HG03045 (cell line): ENCODE measurements around the gene DENND2A.
"Not testable (repeated sequence)": the region's sequence is repeated elsewhere in the genome, so short reads cannot be mapped to it uniquely, and the experiment has no call there.

ENCODE experiments used
- ATAC-seq: cut with Tn5 transposase; IDR thresholded peaks from one replicate; pipeline ENCODE4 v1.9.1; 2021; ENCODE audit warnings: mild to moderate bottlenecking, moderate library complexity; ENCODE audit not compliant: unreplicated experiment

The DENND2A gene

DNA sequence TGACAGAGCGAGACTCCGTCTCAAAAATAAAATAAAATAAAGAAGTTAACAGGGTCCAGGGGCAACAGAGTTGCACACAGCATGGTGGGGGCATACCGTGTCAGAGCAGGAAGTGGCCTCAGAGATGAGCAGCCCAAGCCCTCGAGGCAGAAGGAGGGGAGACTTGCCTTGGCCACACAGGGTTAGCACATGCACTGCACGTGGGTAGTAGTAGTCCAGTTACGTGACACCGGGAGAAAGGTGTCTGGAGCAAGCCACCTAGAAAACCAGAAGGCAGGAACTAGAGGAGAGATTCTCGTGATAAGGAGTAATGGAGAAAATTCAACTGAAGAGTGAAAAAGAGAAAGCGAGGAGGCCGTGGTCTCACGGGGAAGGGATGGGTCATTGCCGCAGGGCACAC, 9.8 kb upstream of the DENND2A start:
- no peak for ATAC-seq

DNA sequence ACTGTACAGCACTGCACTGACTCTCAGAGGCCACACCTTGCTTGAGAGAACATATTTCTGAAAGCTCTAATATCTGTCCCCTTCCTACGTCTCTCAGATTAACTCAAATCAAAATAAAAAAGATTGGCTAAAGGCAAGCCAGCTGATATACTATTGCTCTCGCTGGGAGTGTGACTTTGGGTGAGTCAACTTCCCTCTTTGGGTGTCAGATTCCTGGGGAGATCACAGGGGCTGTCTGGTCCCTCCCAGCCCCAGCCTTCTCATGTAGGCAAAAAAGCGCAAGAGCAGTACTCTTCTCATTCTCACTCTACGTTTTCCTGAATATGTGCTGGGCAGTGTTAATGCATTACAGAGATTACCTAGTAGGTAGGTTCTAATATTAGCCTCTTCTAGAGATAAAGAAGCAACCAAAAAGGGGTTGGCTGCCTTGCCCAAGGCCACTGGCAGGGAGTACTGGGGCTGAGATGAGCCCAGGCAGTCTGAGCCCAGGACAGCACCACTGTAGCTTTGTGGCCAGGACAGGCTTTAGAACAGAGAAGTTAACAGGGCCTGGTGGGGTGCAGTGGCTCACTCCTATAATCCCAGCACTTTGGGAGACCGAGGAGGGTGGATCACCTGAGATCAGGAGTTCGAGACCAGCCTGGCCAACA, 9.1 kb upstream of the DENND2A start:
- no peak for ATAC-seq

DNA sequence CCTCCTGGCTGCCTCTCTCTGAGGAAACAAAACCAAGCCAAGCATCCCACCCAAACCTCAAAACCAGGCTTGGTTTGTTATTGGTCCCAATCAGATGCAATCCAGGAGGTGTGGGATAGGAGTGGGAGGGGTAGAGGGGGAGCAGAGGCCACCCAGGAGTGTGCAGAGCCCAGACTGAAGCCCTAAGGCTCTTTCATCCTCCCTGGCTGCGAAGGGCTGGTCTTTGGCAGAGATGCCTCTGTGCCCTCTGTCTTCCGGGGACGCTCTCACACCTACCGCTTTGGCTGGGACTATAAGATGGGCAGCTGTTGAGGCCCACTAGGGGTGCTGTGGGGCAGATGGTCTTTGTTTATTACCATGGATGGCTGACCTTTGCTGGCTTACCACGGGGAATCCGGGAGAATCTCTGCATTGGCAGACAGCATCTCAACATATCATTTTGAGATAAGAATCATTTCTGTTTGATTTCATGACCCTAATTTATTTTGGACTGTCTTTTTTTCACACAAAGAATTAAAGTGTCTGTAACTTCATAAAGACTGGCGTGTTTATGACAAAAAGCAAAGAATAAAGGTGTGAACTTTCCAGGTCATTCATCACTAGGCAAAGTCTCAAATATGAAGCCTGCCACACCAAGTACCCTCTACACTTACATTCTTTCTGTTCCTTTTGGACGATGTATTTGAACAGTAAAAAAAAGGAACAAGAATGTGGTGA, 6.5 kb upstream of the DENND2A start:
- no peak for ATAC-seq

GRCh38 chr7:140645166-140645900, 4.7 kb upstream of the DENND2A start:
- no peak for ATAC-seq

DNA sequence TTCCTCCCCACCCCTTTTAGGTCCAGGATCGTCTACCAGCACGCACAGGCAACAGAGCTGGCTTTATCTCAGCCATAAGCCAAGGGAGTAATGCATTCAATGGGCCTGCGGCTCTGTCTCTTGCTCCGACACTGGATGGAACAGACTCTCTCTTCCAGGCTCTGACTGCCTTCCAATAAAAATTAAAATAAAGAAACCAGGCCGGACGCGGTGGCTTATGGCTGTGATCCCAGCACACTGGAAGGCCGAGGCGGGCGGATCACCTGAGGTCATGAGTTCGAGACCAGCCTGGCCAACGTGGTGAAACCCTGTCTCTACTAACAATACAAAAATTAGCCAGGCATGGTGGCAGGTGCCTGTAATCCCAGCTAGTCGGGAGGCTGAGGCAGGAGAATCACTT, 4.1 kb upstream of the DENND2A start:
- not testable (repeated sequence) for ATAC-seq

DNA sequence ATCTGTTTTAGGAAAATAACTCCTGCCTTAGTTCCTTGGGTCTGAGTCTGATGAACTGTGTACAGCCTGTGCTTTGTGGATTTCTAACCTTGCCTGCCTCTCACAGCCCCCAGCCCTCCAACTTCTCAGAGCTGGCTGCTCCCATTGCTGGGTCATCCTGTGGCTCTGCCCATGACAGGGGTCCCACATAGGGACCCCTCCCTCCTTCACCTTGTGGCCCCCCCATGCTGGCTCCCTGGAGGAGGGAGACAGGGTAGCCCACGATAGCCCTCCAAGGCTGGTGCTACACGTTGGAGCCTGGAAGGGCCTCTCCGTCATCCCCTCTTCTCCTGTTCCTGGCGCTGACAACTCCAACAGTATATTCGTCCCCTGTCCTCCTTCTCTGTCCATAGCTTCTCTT, 2.8 kb upstream of the DENND2A start:
- no peak for ATAC-seq

GRCh38 chr7:140641524-140642195, 1.0 kb upstream of the DENND2A start:
- ATAC-seq, result no peak

DNA sequence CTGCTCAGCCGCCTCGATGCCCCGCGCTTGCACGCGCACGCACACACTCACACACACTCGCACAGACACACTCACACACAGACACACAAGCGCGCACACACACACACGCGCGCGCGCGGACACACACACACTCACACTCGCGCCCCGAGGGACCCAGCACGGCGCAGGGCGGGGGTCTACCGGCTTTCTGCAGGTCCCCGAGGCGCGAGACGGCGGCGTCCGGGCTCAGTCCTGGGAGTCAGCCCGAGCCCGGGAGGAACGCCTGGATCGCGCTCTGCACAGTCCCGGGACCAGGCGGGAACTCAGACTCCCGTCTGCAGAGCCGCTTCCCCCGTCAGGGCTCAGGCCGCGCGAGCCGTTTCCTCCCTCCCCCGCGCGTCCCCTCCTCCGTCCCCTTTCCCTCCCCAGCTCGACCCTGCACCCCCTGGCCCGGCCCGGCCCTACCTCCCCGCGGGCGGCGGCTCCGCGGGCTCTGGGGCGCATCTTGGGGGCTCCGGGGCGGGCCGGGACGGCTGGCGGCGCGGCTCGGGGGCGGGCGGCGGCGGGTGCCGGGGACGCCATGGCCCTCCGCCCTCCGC, 464 bp downstream of the DENND2A start:
- ATAC-seq, result no peak

GRCh38 chr7:140639366-140640053, 1.1 kb downstream of the DENND2A start:
- no peak for ATAC-seq

GRCh38 chr7:140638173-140638791, 2.3 kb downstream of the DENND2A start:
- ATAC-seq, result no peak

DNA sequence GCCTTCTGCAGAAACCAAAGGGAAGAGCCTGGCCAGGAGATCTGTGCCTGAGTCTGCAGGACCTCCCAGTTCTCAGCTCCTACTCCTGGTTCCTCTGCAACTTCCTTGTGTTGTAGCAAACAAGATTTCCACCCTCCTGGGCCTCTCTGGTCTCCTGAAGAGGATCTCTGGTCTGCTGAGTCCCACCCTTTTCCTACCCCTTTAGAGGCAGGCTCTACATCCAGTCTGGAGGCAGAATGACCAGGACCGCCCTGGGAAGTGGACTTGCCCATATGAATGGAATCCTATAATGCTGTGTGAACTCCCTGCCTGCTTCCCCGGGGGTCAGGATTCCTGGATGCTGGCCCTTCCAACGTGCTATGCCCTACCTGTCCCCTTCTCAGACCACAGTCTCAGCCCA, 3.2 kb downstream of the DENND2A start:
- ATAC-seq, result no peak

DNA sequence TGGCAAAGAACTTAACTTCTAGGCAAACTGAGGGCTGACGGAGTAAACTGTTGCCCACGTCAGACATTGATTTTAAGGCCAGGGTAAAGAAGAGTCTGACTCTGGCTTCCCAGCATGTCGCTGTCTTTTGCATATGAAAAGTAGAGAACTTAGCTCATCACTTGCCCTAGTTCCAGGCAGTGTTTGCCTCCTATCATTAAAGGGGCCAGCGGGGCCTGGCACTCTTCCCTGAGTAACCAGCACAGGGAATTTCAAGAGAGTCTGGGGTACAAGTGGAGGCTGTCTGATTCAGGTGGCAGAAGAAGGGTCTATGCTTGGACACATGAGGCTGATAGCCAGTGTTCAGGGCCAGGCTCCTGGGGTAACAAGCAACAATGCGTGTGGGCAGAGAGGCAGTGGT, 4.8 kb downstream of the DENND2A start:
- no peak for ATAC-seq

DNA sequence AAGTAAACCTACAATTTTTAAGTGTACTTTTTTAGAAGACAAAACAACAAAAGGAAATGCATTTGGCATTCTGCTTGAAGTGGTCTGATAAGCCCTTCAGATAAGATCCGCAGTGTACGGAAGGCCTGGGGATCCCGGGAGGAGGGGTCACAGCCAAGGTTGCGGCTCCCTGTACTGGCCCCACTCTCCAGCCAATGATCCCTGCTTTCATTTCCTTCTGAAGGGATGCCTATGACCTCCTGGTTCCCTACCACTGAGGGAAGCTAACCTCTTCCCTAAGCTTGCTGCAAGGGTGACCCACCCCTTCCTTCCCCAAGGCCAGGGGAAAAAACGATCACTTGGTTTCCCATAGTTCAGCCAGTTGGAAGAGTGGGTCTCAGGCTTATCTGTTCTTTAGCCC, 5.3 kb downstream of the DENND2A start:
- ATAC-seq, result no peak

GRCh38 chr7:140631602-140632001, 9.0 kb downstream of the DENND2A start:
- ATAC-seq, result no peak

- no peak for ATAC-seq
Measured at GRCh38 chr7:140631021-140631420, 9.6 kb downstream of the DENND2A start.

GRCh38 chr7:140625908-140626868, 14.4 kb downstream of the DENND2A start:
- no peak for ATAC-seq

- ATAC-seq, result not testable (repeated sequence)
Measured at GRCh38 chr7:140625192-140625558, 15.4 kb downstream of the DENND2A start.

DNA sequence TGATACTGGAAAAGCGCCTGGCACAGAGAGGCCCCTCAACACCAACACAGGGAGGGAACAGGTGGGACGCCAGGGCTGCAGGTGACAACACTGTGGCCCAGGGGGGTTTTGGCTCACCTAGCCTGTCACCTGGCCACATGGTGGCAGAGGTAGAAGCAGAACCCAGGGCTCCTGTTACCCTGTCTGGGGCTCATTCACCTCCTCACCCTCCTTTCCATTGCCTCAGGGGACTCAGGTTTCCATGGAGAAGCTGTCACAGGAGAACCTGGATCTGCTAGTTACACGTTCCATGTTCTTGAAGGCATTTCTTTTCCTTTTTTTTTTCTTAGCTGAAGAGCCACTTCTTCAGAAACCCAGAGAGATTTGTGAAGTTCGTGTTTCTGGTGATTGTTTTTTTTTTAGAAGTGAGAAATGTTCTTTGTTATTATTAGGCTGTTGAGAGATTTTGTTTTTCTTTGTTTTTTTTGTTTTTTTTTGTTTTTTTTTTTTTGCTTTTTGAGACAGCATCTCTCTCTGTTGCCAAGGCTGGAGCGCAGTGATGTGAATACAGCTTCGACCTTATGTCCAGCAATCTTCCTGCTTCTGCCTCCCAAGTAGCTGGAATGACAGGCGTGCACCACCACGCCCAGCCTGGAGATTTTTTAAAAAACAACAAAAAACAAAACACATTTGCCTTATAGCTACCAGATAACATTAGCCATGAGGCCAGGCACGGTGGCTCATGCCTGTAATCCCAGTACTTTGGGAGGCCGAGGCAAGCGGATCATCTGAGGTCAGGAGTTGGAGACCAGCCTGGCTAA, 16.0 kb downstream of the DENND2A start:
- ATAC-seq, result no peak
